Measurements from ENCODE around the gene NPY5R. TPM values are rescaled to one million over a fixed set of nuclear protein-coding genes. Genes with fewer than 3 reads are reported as not detected.

Gene NPY5R
- 0.15 TPM in 1 of 2 replicates, not detected in the other for total RNA-seq (2014; rRNA removed; shearing (Covaris generic); ENCODE audit: low replicate concordance)

DNA sequence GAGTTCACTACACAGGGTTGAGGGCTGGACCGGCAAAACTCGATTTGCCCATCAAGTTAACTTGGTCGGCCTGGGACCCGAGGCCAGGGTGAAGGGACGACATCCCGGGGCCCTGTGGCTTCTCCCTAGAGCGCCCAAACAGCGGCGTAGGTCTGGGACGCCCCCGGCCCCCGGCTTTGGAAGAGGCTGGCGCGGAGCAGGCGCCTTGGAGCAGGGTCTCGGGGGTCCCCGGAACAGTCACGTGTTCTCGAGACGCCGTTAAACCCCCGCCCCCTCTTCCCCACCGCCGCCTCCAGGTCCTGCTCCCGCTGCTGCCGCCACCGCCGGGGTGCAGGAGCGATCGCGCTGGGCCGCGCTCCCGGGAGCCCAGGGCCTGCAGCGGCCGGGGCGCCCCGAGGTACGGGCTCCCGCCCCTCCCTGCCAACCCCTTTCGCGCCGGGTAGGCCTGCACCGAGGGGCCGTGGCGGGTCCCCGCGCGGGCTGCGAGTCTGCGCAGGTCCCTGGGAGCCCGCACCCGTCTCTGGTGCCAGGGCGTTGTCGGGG, at the start of gene NPY5R:
TSS of gene NPY5R (plus strand) at position 289 of the 543 bp plus-strand sequence. CDS start 6,382 bp downstream, outside the sequence.
- Histone ChIP-seq H3K9me3 (ENCODE audit: low read length) (no peaks in the 10 kb centered on the region), H3K36me3 (ENCODE audit: insufficient read depth, low read length) (no peaks in the 10 kb centered on the region), H3K79me2 (ENCODE audit: low read length) (no peaks in the 10 kb centered on the region), H3K27me3 (ENCODE audit: low read length) (0 out of 2 replicates have a peak, but pooled peaks cover 2% of the 10 kb centered on the region), H2AFZ (ENCODE audit: low read length) (no peak within 1 kb of the TSS), H4K20me1 (ENCODE audit: insufficient read depth, low read depth, low read length) (no peaks in the 10 kb centered on the region), H3K4me3 (ENCODE audit: low read length) (no peak within 1 kb of the TSS), H3K4me1 (ENCODE audit: low read length) (no peaks in the 10 kb centered on the region), H3K9ac (ENCODE audit: low read length) (no peak within 1 kb of the TSS), H3K4me2 (ENCODE audit: low read depth, low read length, poor library complexity, severe bottlenecking) (no peak within 1 kb of the TSS), H3K9me2 (replicated peaks; ENCODE audit: insufficient read depth, low read length) (no peaks in the 10 kb centered on the region), H3K27ac (ENCODE audit: low read length) (no peak within 1 kb of the TSS)
- DNase-seq = no peak

GRCh38 chr4:163295138-163295537, 48.6 kb upstream of the NPY5R start:
- Histone ChIP-seq H3K4me2 (ENCODE audit: low read depth, low read length, poor library complexity, severe bottlenecking) (no peak overlapping the region), H3K9ac (ENCODE audit: low read length) (no peak overlapping the region), H3K9me3 (ENCODE audit: low read length) (no peaks in the 10 kb centered on the region), H3K36me3 (ENCODE audit: insufficient read depth, low read length) (no peaks in the 10 kb centered on the region), H3K27me3 (ENCODE audit: low read length) (no peaks in the 10 kb centered on the region), H2AFZ (ENCODE audit: low read length) (no peak overlapping the region), H3K4me3 (ENCODE audit: low read length) (no peak overlapping the region), H3K79me2 (ENCODE audit: low read length) (no peaks in the 10 kb centered on the region), H3K4me1 (ENCODE audit: low read length) (no peaks in the 10 kb centered on the region), H3K27ac (ENCODE audit: low read length) (no peak overlapping the region), H4K20me1 (ENCODE audit: insufficient read depth, low read depth, low read length) (no peaks in the 10 kb centered on the region), H3K9me2 (replicated peaks; ENCODE audit: insufficient read depth, low read length) (no peaks in the 10 kb centered on the region)
- DNase-seq = no peak

GRCh38 chr4:163300445-163300844, 43.2 kb upstream of the NPY5R start:
- Histone ChIP-seq H3K79me2 (ENCODE audit: low read length) (no peaks in the 10 kb centered on the region), H3K27ac (ENCODE audit: low read length) (no peak overlapping the region), H2AFZ (ENCODE audit: low read length) (no peak overlapping the region), H3K27me3 (ENCODE audit: low read length) (no peaks in the 10 kb centered on the region), H3K4me1 (ENCODE audit: low read length) (no peaks in the 10 kb centered on the region), H4K20me1 (ENCODE audit: insufficient read depth, low read depth, low read length) (no peaks in the 10 kb centered on the region), H3K9me3 (ENCODE audit: low read length) (no peaks in the 10 kb centered on the region), H3K4me2 (ENCODE audit: low read depth, low read length, poor library complexity, severe bottlenecking) (no peak overlapping the region), H3K36me3 (ENCODE audit: insufficient read depth, low read length) (no peaks in the 10 kb centered on the region), H3K9ac (ENCODE audit: low read length) (no peak overlapping the region), H3K9me2 (replicated peaks; ENCODE audit: insufficient read depth, low read length) (no peaks in the 10 kb centered on the region), H3K4me3 (ENCODE audit: low read length) (no peak overlapping the region)
- no peak for DNase-seq

GRCh38 chr4:163303069-163303468, 40.6 kb upstream of the NPY5R start:
- no peaks in the 10 kb centered on the region for H3K36me3 ChIP-seq (ENCODE audit: insufficient read depth, low read length)
- no peak overlapping the region for H2AFZ ChIP-seq (ENCODE audit: low read length)
- no peak overlapping the region for H3K4me2 ChIP-seq (ENCODE audit: low read depth, low read length, poor library complexity, severe bottlenecking)
- no peak for DNase-seq
- no peaks in the 10 kb centered on the region for H3K9me3 ChIP-seq (ENCODE audit: low read length)
- H3K4me3 ChIP-seq (ENCODE audit: low read length) = no peak overlapping the region
- no peak overlapping the region for H3K9ac ChIP-seq (ENCODE audit: low read length)
- H3K79me2 ChIP-seq (ENCODE audit: low read length) = no peaks in the 10 kb centered on the region
- H3K4me1 ChIP-seq (ENCODE audit: low read length) = no peaks in the 10 kb centered on the region
- H3K27ac ChIP-seq (ENCODE audit: low read length) = no peak overlapping the region
- no peaks in the 10 kb centered on the region for H3K27me3 ChIP-seq (ENCODE audit: low read length)
- no peaks in the 10 kb centered on the region for H4K20me1 ChIP-seq (ENCODE audit: insufficient read depth, low read depth, low read length)
- H3K9me2 ChIP-seq (replicated peaks; ENCODE audit: insufficient read depth, low read length) = no peaks in the 10 kb centered on the region

DNA sequence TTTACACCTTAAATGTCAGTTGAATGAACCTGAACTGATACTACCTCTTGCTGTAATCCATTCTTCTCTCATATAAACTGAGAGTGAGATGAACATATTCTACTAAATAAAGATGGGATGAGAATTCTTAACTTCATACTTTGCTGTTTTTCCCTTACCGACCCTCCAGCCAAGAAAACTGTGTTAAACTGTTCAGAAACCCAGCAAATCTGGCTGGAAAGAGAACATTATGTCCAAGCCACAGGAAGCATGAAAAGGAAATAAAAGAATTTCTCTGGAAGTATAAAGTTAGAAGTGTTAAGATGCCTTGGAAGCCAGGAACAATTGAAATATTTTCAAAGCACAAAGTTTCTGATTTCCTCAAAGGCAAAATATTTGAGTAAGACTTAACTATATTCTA, 34.2 kb upstream of the NPY5R start:
- Histone ChIP-seq H4K20me1 (ENCODE audit: insufficient read depth, low read depth, low read length) (no peaks in the 10 kb centered on the region), H3K27me3 (ENCODE audit: low read length) (no peaks in the 10 kb centered on the region), H3K79me2 (ENCODE audit: low read length) (no peaks in the 10 kb centered on the region), H2AFZ (ENCODE audit: low read length) (no peak overlapping the region), H3K9me2 (replicated peaks; ENCODE audit: insufficient read depth, low read length) (no peaks in the 10 kb centered on the region), H3K9ac (ENCODE audit: low read length) (no peak overlapping the region), H3K27ac (ENCODE audit: low read length) (no peak overlapping the region), H3K9me3 (ENCODE audit: low read length) (no peaks in the 10 kb centered on the region), H3K4me1 (ENCODE audit: low read length) (no peaks in the 10 kb centered on the region), H3K4me2 (ENCODE audit: low read depth, low read length, poor library complexity, severe bottlenecking) (no peak overlapping the region), H3K36me3 (ENCODE audit: insufficient read depth, low read length) (no peaks in the 10 kb centered on the region), H3K4me3 (ENCODE audit: low read length) (no peak overlapping the region)
- DNase-seq = no peak

DNA sequence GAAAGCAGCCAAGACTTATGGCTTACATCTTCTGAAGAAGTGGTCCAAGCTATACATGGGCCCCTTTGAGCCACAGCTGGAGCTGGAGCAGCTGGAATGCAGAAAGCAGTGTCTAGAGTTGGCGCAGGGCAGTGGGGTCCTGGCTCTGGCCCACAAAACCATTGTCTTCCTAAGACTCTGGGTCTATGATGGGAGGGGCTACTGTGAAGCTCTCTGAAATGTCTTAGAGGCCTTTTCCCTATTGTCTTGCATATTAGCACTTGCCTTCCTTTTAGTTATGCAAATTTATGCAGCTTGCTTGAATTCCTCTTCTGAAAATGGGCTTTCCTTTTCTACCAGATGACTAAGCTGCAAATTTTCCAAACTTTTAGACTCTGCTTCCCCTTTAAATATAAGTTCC, 26.6 kb upstream of the NPY5R start:
- no peak overlapping the region for H2AFZ ChIP-seq (ENCODE audit: low read length)
- no peak overlapping the region for H3K4me3 ChIP-seq (ENCODE audit: low read length)
- H3K9me2 ChIP-seq (replicated peaks; ENCODE audit: insufficient read depth, low read length) = no peaks in the 10 kb centered on the region
- no peaks in the 10 kb centered on the region for H3K79me2 ChIP-seq (ENCODE audit: low read length)
- no peak overlapping the region for H3K4me2 ChIP-seq (ENCODE audit: low read depth, low read length, poor library complexity, severe bottlenecking)
- no peak overlapping the region for H3K27ac ChIP-seq (ENCODE audit: low read length)
- no peak overlapping the region for H3K9ac ChIP-seq (ENCODE audit: low read length)
- no peak for DNase-seq
- H4K20me1 ChIP-seq (ENCODE audit: insufficient read depth, low read depth, low read length) = no peaks in the 10 kb centered on the region
- no peaks in the 10 kb centered on the region for H3K27me3 ChIP-seq (ENCODE audit: low read length)
- H3K4me1 ChIP-seq (ENCODE audit: low read length) = no peaks in the 10 kb centered on the region
- no peaks in the 10 kb centered on the region for H3K36me3 ChIP-seq (ENCODE audit: insufficient read depth, low read length)
- peaks cover 5% of the 10 kb centered on the region; the same call in 1 of the 2 replicates for H3K9me3 ChIP-seq (ENCODE audit: low read length)

- no peak overlapping the region for H2AFZ ChIP-seq (ENCODE audit: low read length)
- H3K27ac ChIP-seq (ENCODE audit: low read length) = no peak overlapping the region
- no peaks in the 10 kb centered on the region for H3K9me2 ChIP-seq (replicated peaks; ENCODE audit: insufficient read depth, low read length)
- no peak overlapping the region for H3K9ac ChIP-seq (ENCODE audit: low read length)
- H3K4me1 ChIP-seq (ENCODE audit: low read length) = no peaks in the 10 kb centered on the region
- H3K27me3 ChIP-seq (ENCODE audit: low read length) = no peaks in the 10 kb centered on the region
- H3K9me3 ChIP-seq (ENCODE audit: low read length) = no peaks in the 10 kb centered on the region
- no peak for DNase-seq
- H4K20me1 ChIP-seq (ENCODE audit: insufficient read depth, low read depth, low read length) = no peaks in the 10 kb centered on the region
- no peaks in the 10 kb centered on the region for H3K79me2 ChIP-seq (ENCODE audit: low read length)
- H3K36me3 ChIP-seq (ENCODE audit: insufficient read depth, low read length) = no peaks in the 10 kb centered on the region
- H3K4me2 ChIP-seq (ENCODE audit: low read depth, low read length, poor library complexity, severe bottlenecking) = no peak overlapping the region
- no peak overlapping the region for H3K4me3 ChIP-seq (ENCODE audit: low read length)
These were observed 12.6 kb upstream of the NPY5R start for GRCh38 chr4:163330916-163331628.

DNA sequence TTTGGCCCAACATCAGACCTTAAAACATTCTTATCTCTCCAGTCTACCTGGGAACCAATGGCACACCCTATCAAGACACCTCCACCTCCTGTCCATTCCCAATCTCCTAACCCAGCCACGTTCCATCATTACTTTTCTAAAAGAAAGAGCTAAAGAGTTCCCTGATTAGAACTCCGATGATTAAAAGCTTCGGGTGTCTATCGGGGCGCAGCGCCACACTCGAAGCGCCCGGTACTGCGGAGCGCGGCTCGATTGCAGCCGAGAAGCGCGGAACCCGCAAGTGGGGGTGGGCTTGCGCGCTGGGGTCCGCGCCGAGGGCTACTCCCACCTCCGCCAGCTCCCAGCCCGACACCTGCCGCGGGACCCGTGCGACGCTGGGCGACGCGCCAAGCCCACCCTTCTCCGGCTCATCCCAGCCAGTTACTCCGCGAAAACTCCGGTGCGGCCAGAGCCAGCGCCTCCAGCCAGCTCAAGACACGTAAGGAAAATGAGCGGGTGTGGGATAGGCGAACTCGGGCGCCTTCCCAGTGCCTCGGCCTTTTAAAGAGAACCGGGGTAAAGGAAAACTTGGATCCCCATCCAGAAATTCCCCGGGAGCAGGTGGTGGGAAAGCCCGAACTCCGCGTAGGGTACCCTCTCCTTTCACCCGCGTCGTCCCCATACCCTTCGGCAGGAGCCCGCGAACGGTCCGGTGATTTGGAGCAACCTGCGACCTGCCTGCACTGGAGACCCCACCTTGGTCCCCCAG, 11.9 kb upstream of the NPY5R start:
- Histone ChIP-seq H3K27me3 (ENCODE audit: low read length) (no peaks in the 10 kb centered on the region), H3K79me2 (ENCODE audit: low read length) (no peaks in the 10 kb centered on the region), H3K9ac (ENCODE audit: low read length) (no peak overlapping the region), H4K20me1 (ENCODE audit: insufficient read depth, low read depth, low read length) (no peaks in the 10 kb centered on the region), H2AFZ (ENCODE audit: low read length) (no peak overlapping the region), H3K36me3 (ENCODE audit: insufficient read depth, low read length) (no peaks in the 10 kb centered on the region), H3K4me1 (ENCODE audit: low read length) (no peaks in the 10 kb centered on the region), H3K4me3 (ENCODE audit: low read length) (no peak overlapping the region), H3K9me2 (replicated peaks; ENCODE audit: insufficient read depth, low read length) (no peaks in the 10 kb centered on the region), H3K4me2 (ENCODE audit: low read depth, low read length, poor library complexity, severe bottlenecking) (no peak overlapping the region), H3K27ac (ENCODE audit: low read length) (no peak overlapping the region), H3K9me3 (ENCODE audit: low read length) (no peaks in the 10 kb centered on the region)
- DNase-seq = no peak
